HFFc6 (cell line): ENCODE measurements around the gene ARAP1. TPM values are rescaled to one million over a fixed set of nuclear protein-coding genes. Genes with fewer than 3 reads are reported as not detected.

Experiments used
- DNase-seq: peaks from one replicate; pipeline ENCODE4 v3.0.0-alpha.2; 2018
- H3K27ac Mint-ChIP-seq: 2 replicates; pipeline ENCODE4 v1.8.0; 2020; ENCODE audit warnings: mild to moderate bottlenecking, mixed read lengths
- H3K27me3 Mint-ChIP-seq: 2 replicates; pipeline ENCODE4 v1.8.0; 2021; ENCODE audit warnings: mild to moderate bottlenecking, moderate library complexity, mixed read lengths; ENCODE audit not compliant: insufficient read depth
- H3K36me3 Mint-ChIP-seq: 2 replicates; pipeline ENCODE4 v1.8.0; 2021; ENCODE audit warnings: low read depth, mixed read lengths
- H3K4me1 Mint-ChIP-seq: 2 replicates; pipeline ENCODE4 v1.8.0; 2020; ENCODE audit warnings: low read depth, mixed read lengths
- H3K4me3 Mint-ChIP-seq: 2 replicates; pipeline ENCODE4 v1.8.0; 2020; ENCODE audit warnings: mild to moderate bottlenecking, moderate library complexity, mixed read lengths
- H3K9me3 Mint-ChIP-seq: 2 replicates; pipeline ENCODE4 v1.8.0; 2020; ENCODE audit warnings: mild to moderate bottlenecking, mixed read lengths
- CTCF ChIP-seq: fragments of 200-600 bp; sonication (generic); IDR thresholded peaks from 2 replicates; pipeline ENCODE4 v1.5.0; 2021; ENCODE audit warnings: antibody characterized with exemption, mild to moderate bottlenecking
- total RNA-seq, 6 experiments: library from RNA; stranded (reverse); fragmentation: NEBNext Ultra II Directional; extraction: Animal tissue kit (Norgen Biotek cat#: 25700); gene quantifications; 2 replicates in 1 of 6; 3 replicates in 5 of 6; pipeline ENCODE4 v1.2.3, GENCODE V29; 2021

The ARAP1 gene
- total RNA-seq, 6 experiments from 2014 or later, result 42.5 to 49.0 (median 46.8) TPM

GRCh38 chr11:72710278-72710677, 41.9 kb downstream of the ARAP1 start:
- Mint-ChIP-seq H3K27ac (no peak overlapping the region), H3K27me3 (peaks cover 2% of the 10 kb centered on the region), H3K36me3 (peaks cover 14% of the 10 kb centered on the region), H3K4me1 (peaks cover 17% of the 10 kb centered on the region; the same call in 1 of the 2 replicates), H3K4me3 (no peak overlapping the region), H3K9me3 (no peaks in the 10 kb centered on the region)
- DNase-seq, result no peak
- no peak for TF ChIP-seq CTCF

- no peaks in the 10 kb centered on the region for H3K9me3 Mint-ChIP-seq
- no peak for DNase-seq
- H3K4me1 Mint-ChIP-seq, result peaks cover 22% of the 10 kb centered on the region
- H3K4me3 Mint-ChIP-seq, result no peak overlapping the region
- no peak for TF ChIP-seq CTCF
- peaks cover 2% of the 10 kb centered on the region for H3K27me3 Mint-ChIP-seq
- H3K27ac Mint-ChIP-seq, result 0 out of 2 replicates have a peak overlapping the region, but pooled peaks have one; percentile 43
- peaks cover 14% of the 10 kb centered on the region for H3K36me3 Mint-ChIP-seq
Measured at GRCh38 chr11:72709478-72710238, 42.5 kb downstream of the ARAP1 start.

GRCh38 chr11:72707032-72707431, 45.2 kb downstream of the ARAP1 start:
- Mint-ChIP-seq H3K27me3 (peaks cover 2% of the 10 kb centered on the region), H3K36me3 (peaks cover 14% of the 10 kb centered on the region), H3K4me3 (no peak overlapping the region), H3K4me1 (peaks cover 36% of the 10 kb centered on the region), H3K27ac (no peak overlapping the region), H3K9me3 (no peaks in the 10 kb centered on the region)
- DNase-seq, result no peak
- no peak for TF ChIP-seq CTCF

- no peak for DNase-seq
- Mint-ChIP-seq H3K9me3 (no peaks in the 10 kb centered on the region), H3K4me3 (no peak overlapping the region), H3K4me1 (peaks cover 36% of the 10 kb centered on the region), H3K27me3 (peaks cover 2% of the 10 kb centered on the region), H3K27ac (no peak overlapping the region), H3K36me3 (peaks cover 14% of the 10 kb centered on the region)
- TF ChIP-seq CTCF, result no peak
Measured at GRCh38 chr11:72706579-72706978, 45.6 kb downstream of the ARAP1 start.

- peaks cover 14% of the 10 kb centered on the region for H3K36me3 Mint-ChIP-seq
- no peaks in the 10 kb centered on the region for H3K9me3 Mint-ChIP-seq
- no peak overlapping the region for H3K4me3 Mint-ChIP-seq
- TF ChIP-seq CTCF, result no peak
- H3K27me3 Mint-ChIP-seq, result no peaks in the 10 kb centered on the region; the same call in none of the 2 replicates
- no peak overlapping the region for H3K27ac Mint-ChIP-seq
- DNase-seq, result no peak
- H3K4me1 Mint-ChIP-seq, result peaks cover 36% of the 10 kb centered on the region
Measured at GRCh38 chr11:72705442-72706365, 46.5 kb downstream of the ARAP1 start.
